ENCODE results near the gene R3HDM4. TPM values are rescaled to one million over a fixed set of nuclear protein-coding genes. Genes with fewer than 3 reads are reported as not detected.

The R3HDM4 gene
- total RNA-seq, 1 donor from 2014 or later, result 21.9 TPM

GRCh38 chr19:934197-934840, 21.3 kb upstream of the R3HDM4 start:
- intact Hi-C loops (cut with DNase I), result no loop called here
- ATAC-seq, result no peak
- DNase-seq (ENCODE audit: missing footprints), result no peak

- intact Hi-C loops (cut with DNase I), result no loop called here
- ATAC-seq (no peak), DNase-seq (ENCODE audit: missing footprints) (no peak)
Measured at GRCh38 chr19:933553-933882, 20.5 kb upstream of the R3HDM4 start.

DNA sequence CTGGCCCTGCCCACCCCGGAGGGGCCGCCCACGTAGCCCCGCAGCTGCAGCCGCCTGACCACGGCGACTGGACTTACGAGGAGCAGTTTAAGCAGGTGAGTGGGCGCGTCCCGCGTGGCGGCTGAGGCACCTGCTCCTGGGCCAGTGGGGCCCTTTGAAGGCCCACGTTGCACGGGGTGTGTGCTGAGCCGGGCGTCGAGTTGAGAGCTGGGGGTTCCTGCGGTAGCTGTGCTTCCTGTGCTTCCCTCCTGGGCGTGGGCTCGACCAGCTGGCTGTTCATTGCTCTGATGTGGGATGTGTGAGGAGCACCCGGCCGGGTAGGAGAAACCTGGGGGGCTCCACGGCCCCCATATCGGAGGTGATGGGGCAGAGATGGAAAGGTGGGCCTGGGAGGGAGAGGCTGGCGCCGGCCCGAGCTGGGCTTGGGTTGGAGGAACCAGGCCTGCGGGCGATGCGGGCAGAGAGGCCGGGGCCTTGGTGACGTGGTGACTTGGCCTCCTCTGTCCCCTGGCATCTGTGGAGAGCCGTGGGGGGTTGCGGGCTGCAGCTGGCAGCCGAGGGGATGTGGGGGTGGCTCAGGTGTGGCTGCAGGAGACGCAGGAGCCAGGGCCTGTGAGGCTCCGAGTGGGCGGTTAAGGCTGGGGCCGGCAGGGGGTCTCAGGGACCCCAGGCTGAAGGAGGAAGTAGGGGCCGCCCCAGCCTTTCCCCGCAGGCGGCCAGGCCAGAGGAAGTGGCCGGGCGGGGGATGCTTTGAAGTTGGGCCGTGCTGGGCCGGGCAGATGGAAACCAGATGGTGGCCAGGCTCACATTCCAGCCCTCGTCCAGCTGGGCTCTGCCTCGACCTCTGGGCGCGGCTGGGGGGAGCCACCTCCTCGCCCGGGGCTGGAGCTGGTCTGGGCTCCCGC, 19.9 kb upstream of the R3HDM4 start:
- ATAC-seq (peak; percentile 85), DNase-seq (ENCODE audit: missing footprints) (peak; percentile 89)
- intact Hi-C loops (cut with DNase I), result no loop called here

DNA sequence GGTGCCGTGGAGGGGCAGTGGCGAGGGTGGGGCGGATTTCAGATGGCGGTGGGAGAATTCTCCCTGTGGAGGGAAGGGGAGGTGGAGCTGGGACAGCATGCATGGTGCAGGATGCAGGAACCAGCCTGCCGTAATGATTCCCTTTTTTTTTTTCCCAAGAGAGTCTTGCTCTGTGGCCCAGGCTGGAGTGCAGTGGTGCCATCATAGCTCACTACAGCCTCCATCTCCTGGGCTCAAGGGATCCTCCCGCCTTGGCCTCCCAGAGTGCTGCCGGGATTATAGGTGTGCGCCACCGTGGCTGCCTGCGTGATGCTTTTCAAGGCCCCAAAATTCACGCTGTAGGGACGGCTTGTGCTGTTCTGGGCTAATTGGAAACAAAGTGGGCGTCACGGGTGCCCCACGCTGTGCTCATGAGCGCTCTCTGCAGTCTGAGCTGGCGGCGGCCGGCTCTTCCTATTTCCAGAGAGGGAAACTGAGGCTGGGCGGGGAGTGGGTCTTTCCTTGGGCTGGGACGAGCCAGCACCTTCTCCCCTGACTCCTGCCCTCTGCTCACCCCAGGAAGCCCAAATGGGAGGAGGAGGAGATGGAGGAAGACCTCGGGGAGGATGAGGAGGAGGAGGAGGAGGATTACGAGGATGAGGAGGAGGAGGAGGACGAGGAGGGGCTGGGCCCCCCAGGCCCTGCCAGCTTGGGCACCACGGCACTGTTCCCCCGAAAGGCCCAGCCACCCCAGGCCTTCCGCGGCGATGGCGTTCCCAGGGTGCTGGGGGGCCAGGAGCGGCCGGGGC, 19.0 kb upstream of the R3HDM4 start:
- no peak for ATAC-seq
- DNase-seq (ENCODE audit: missing footprints), result no peak
- intact Hi-C loops (cut with DNase I), result no loop called here

DNA sequence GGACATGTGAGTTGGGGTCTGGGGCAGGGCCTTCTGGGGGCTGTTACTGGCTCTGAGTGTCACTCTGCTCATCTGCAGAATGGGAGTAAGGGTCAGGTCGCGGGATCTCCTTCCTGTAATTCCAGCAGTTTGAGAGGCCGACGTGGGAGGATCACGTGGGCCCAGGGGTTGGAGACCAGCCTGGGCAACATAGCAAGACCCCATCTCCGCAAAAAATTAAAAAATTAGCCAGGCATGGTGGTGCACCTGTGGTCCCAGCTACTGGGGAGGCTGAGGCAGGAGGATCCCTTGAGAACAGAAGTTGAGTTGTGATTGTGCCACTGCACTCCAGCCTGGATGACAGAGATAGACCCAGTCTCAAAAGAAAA, 16.9 kb upstream of the R3HDM4 start:
- no peak for DNase-seq (ENCODE audit: missing footprints)
- intact Hi-C loops (cut with DNase I), result loop anchor here (10.0 kb wide), 1 partner anchor 315 kb away; the partner anchor contains the start of genes ATP5F1D and MIDN

DNA sequence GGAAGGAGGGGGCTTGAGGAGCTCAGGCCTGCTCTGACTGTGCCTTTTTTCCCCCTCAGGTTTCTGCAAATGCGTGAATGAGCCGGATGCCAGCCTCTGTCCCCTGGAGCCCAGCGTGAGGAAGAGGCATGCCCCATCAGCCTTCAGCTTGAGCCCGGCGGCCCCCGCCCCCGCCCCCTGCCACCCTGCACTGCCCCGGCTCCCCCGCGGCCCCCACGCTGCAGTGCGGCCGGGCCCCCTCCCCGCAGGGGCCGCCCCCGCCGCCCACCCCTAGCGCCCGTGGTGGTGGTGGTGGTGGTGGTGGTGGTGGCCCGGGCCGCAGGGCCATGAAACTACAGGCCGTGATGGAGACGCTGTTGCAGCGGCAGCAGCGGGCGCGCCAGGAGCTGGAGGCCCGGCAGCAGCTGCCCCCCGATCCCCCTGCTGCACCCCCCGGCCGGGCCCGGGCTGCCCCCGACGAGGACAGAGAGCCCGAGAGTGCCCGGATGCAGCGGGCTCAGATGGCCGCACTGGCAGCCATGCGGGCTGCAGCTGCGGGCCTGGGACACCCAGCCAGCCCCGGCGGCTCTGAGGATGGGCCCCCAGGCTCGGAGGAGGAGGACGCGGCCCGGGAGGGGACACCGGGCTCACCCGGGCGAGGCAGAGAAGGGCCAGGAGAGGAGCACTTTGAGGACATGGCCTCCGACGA, 16.3 kb upstream of the R3HDM4 start:
- DNase-seq (ENCODE audit: missing footprints), result no peak
- intact Hi-C loops (cut with DNase I), result loop anchor here (10.0 kb wide), 1 partner anchor 315 kb away; the partner anchor contains the start of genes ATP5F1D and MIDN

More for the DNA sequence above, 16.9 kb upstream of the R3HDM4 start:
- no peak for ATAC-seq

DNA sequence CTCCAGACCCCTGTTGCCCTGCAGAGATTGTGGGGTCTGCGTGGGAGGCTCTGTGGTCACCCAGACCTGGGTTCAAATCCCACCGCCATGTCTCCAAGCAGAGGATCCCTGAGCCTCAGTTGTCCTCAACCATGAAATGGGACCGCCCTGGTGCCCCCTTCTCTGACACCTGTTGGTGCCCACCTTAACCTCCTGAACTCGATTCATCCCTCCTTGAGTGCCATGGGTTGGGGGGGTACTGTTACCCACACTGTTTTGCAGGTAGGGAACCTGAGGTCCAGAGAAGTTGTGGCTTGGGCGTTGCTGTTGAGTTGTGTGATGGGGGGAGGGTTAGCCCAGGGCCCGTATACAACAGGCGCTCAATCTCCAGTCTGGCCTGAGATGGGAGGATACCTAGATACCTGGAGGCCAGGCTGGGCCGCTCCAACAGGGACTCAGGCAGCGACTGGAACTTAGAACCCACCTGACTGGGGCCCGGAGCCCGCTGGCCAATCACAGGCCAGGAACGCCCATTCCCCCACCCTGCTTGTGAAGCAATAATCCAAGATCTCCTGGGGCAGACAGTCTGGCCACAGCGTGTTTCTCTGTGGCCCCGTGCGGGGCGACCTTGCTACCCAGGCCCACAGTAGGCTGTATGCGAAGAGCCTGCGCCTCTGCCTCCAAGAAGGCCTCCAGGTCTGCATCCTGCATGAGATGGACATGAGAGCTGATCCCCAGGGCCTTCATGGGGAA, 15.6 kb upstream of the R3HDM4 start:
- intact Hi-C loops (cut with DNase I), result loop anchor here (10.0 kb wide), 1 partner anchor 316 kb away; the partner anchor contains the start of genes ATP5F1D and MIDN
- no peak for DNase-seq (ENCODE audit: missing footprints)
- ATAC-seq, result no peak

More for the DNA sequence above, 16.3 kb upstream of the R3HDM4 start:
- ATAC-seq, result no peak

DNA sequence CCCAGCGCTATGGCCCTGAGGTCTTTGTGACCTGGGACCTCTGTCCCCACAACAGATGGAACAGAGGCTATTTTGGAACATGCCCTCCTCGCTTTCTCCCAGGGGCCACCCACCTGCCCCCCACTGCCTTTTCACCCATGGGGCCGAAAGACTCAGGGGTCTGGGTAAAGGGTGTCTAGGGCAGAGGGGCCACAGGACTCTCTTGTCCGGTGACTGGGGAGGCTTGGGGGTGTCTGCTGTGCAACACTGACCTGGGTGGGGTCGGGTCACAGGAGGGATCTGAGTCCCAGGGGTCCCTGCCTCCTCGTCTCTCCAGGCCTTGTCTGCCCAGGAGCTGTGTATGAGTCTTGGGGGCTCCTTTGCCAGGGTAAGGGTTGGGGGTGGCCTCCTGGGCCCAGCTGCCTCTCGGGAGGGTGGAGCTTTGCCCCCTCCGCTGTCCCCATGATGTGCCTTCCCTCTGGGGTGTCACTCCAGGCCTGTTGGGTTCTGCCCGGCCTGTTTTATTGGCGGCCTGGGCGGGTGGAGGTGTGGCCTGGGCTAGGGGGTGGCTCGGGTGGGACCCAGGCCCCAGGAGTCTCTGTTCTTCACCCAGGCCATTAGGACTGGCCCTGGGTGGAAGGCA, 14.9 kb upstream of the R3HDM4 start:
- intact Hi-C loops (cut with DNase I), result loop anchor here (10.0 kb wide), 1 partner anchor 317 kb away; the partner anchor contains the start of genes ATP5F1D and MIDN

GRCh38 chr19:927351-927779, 14.3 kb upstream of the R3HDM4 start:
- intact Hi-C loops (cut with DNase I), result loop anchor here (10.0 kb wide), 1 partner anchor 317 kb away; the partner anchor contains the start of genes ATP5F1D and MIDN
- DNase-seq (ENCODE audit: missing footprints), result no peak
- ATAC-seq, result no peak

More for the DNA sequence above, 14.9 kb upstream of the R3HDM4 start:
- DNase-seq (ENCODE audit: missing footprints) (no peak), ATAC-seq (no peak)

DNA sequence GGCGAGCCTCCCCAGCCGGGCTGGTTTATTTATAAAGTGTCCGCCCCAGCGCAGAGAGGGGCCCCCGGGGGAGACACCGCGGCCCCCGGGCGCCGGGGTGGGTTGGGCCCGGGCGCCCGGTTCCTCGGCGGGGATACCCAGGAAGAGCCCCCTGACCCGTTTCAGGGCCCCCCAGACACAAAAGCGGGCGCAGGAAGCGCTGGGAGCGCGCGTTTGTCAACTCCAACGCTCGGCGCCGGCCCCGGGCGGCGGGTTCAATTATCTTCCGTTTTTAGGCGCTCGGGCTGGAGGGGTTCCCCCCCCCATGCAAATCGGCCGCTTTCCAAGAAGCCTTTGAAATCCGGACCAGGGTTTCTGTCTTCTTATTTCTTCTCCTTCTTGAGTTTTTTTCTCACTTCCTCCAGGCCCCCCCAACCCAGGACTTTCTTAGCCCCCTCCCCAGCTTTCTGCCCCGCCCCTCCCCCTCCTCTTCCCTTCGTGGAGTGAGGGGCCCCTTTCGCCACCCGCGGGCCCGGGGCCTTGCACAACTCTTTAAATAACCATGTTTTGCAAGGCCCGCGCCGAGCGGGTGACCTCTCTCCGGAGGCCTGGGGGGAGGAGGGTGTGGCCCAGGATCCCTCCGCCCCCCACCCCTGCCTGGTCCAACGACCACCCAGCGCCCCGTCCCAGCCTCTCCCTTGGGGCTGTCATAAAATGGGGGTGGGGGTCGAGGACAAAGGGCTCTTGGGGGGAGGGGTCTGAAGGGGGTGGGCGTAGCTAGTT, 13.8 kb upstream of the R3HDM4 start:
- intact Hi-C loops (cut with DNase I), result loop anchor here (10.0 kb wide), 1 partner anchor 318 kb away; the partner anchor contains the start of genes ATP5F1D and MIDN
- ATAC-seq (peak; percentile 27), DNase-seq (ENCODE audit: missing footprints) (peak; percentile 91)

DNA sequence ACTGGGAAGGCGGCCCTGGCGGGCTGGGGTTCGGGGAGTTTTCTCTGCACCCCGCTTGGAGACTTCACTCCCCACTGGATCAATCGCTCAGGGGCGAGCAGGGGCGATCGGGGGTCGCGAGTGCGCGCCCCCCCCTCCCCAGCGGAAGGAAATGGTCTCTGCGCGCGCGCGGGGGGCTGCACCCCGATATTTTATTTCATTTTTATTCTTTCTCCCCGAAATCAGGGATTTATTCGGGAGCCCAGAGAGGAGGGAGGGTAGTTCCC, 13.2 kb upstream of the R3HDM4 start:
- intact Hi-C loops (cut with DNase I), result loop anchor here (10.0 kb wide), 1 partner anchor 319 kb away; the partner anchor contains the start of genes ATP5F1D and MIDN
- ATAC-seq (no peak), DNase-seq (ENCODE audit: missing footprints) (no peak)

DNA sequence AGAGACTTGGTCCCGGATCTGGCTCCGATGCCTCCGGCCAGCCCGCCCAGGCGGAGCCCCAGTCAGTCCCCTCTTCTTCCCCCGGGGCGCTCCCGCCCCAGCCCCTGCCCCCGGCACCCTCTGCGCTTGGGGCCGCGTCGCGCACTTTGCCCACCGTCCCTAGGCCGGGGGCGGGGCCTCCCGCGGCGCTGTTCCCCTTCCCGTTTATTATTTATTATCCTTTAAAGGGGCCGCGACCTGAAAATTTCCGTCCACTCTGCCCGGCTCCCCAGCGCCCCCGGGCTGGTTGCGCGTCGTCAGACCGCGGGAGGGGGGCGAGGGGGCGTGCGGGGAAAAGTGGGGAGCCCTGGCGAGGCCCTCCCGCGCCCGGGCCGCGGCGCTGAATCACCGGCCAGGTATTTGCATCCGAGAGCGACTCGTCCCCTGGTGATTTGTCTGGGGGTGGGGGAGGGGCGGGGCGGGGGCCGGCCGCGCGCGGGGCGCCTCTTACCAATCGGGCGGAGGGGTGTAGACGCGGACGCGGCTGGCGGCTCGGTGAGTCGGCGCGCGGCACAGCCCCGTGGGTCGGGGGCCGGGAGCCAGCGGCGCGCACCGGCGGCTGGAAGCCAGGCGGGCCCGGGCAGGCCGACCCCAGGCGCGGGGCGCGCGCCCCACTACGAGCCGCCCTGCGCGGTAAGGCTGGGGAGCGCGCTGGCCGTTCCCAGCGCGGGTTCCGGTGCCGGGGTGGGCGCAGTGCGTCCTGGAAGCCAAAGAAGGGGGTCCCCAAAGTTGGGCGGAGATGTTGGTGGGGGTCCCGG, 12.7 kb upstream of the R3HDM4 start, which contains the start of gene ARID3A:
Gene ARID3A, plus strand, starts transcription at position 510 of the 797 bp plus-strand sequence. CDS start 3,494 bp downstream, outside the sequence.
- ATAC-seq (peak; percentile 78), DNase-seq (ENCODE audit: missing footprints) (peak; percentile 93)
- intact Hi-C loops (cut with DNase I), result loop anchor here (1.0 to 10.0 kb wide), 2 partner anchors 59 to 319 kb away; partner anchors contain the start of genes ATP5F1D, MIDN and WDR18

DNA sequence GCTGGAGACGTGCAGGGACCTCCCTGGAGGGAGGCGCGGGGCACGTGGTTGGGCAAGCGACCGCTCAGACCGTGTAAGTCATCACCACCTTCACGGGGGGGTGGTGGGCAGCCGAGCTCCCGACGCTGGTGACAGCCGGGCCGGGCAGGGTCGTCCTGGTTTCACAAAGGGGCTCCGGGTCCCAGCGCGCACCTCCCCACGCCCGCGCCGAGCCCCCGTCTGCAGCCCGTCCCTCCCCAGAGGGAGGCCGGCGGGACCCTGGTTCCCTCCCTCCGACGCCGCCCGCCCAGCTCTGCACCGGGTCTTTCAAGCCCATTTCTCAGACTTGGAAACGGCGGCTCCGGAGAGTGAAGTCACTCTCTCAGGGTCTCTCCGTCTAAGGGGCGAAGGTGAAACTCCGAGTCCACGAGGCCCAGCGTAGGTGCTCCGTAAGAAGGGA, 12.1 kb upstream of the R3HDM4 start:
- no peak for DNase-seq (ENCODE audit: missing footprints)
- intact Hi-C loops (cut with DNase I), result loop anchor here (1.0 to 10.0 kb wide), 2 partner anchors 59 to 320 kb away; partner anchors contain the start of genes ATP5F1D, MIDN and WDR18
- ATAC-seq, result peak; percentile 57

DNA sequence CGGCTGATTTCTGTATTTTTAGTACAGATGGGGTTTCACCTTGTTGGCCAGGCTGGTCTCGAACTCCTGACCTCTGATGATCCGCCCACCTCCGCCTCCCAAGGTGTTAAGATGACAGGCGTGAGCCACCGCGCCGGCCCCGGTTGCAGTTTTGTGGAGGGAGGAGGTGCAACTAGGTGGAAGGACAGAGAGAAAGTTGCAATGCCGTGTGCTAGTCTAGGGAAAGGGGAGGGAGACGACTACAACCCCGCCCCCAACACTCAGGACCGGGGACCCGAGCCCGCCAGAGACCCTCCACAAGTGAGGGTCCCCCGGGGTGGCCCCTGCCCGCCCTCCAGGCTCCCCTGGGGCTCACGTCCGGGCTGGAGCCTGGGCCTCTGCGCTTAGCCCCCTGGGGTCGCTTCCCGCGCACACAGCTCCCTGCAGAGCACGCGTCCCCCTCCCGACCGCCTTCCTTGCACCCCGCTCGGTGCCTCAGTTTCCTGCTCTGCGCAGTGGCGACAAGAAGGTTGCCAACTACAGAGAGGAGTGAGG, 11.6 kb upstream of the R3HDM4 start:
- DNase-seq (ENCODE audit: missing footprints), result no peak
- no peak for ATAC-seq
- intact Hi-C loops (cut with DNase I), result loop anchor here (1.0 to 10.0 kb wide), 2 partner anchors 60 to 320 kb away; partner anchors contain the start of genes ATP5F1D, MIDN and WDR18

All from Right ventricle myocardium inferior (tissue), 1 donor.